Measurements from ENCODE around the gene COPS9. TPM values are rescaled to one million over a fixed set of nuclear protein-coding genes. Genes with fewer than 3 reads are reported as not detected.

COPS9 gene
- total RNA-seq, 1 donor from 2014 or later = 165 TPM

- Mint-ChIP-seq H3K36me3 (ENCODE audit: low read depth, unreplicated experiment) (no peaks in the 10 kb centered on the region), H3K27me3 (ENCODE audit: unreplicated experiment) (no peaks in the 10 kb centered on the region), H3K27ac (ENCODE audit: unreplicated experiment) (no peak overlapping the region), H3K4me3 (ENCODE audit: unreplicated experiment) (no peak overlapping the region), H3K9me3 (ENCODE audit: unreplicated experiment) (no peaks in the 10 kb centered on the region), H3K4me1 (ENCODE audit: unreplicated experiment) (no peaks in the 10 kb centered on the region)
- DNase-seq (ENCODE audit: low spot score) = no peak
- TF ChIP-seq CTCF (IDR thresholded peaks at IDR 0.05; ENCODE audit: unreplicated experiment) = no peak
These were observed 38.4 kb upstream of the COPS9 start for GRCh38 chr2:240174496-240174895.

GRCh38 chr2:240172071-240172895, 36.2 kb upstream of the COPS9 start:
- no peaks in the 10 kb centered on the region for H3K9me3 Mint-ChIP-seq (ENCODE audit: unreplicated experiment)
- H3K27ac Mint-ChIP-seq (ENCODE audit: unreplicated experiment) = no peak overlapping the region
- H3K27me3 Mint-ChIP-seq (ENCODE audit: unreplicated experiment) = no peaks in the 10 kb centered on the region
- H3K4me3 Mint-ChIP-seq (ENCODE audit: unreplicated experiment) = no peak overlapping the region
- H3K4me1 Mint-ChIP-seq (ENCODE audit: unreplicated experiment) = peaks cover 2% of the 10 kb centered on the region
- TF ChIP-seq CTCF (IDR thresholded peaks at IDR 0.05; ENCODE audit: unreplicated experiment) = no peak
- H3K36me3 Mint-ChIP-seq (ENCODE audit: low read depth, unreplicated experiment) = no peaks in the 10 kb centered on the region
- no peak for DNase-seq (ENCODE audit: low spot score)

GRCh38 chr2:240170883-240171282, 34.8 kb upstream of the COPS9 start:
- TF ChIP-seq CTCF (IDR thresholded peaks at IDR 0.05; ENCODE audit: unreplicated experiment) = no peak
- H3K9me3 Mint-ChIP-seq (ENCODE audit: unreplicated experiment) = no peaks in the 10 kb centered on the region
- no peak for DNase-seq (ENCODE audit: low spot score)
- H3K4me1 Mint-ChIP-seq (ENCODE audit: unreplicated experiment) = peaks cover 2% of the 10 kb centered on the region
- no peak overlapping the region for H3K4me3 Mint-ChIP-seq (ENCODE audit: unreplicated experiment)
- no peak overlapping the region for H3K27ac Mint-ChIP-seq (ENCODE audit: unreplicated experiment)
- H3K27me3 Mint-ChIP-seq (ENCODE audit: unreplicated experiment) = no peaks in the 10 kb centered on the region
- no peaks in the 10 kb centered on the region for H3K36me3 Mint-ChIP-seq (ENCODE audit: low read depth, unreplicated experiment)

- DNase-seq (ENCODE audit: low spot score) = no peak
These were observed 34.2 kb upstream of the COPS9 start for GRCh38 chr2:240170354-240170735.

More at GRCh38 chr2:240170354-240170735, 34.2 kb upstream of the COPS9 start:
- Mint-ChIP-seq H3K4me1 (ENCODE audit: unreplicated experiment) (peaks cover 2% of the 10 kb centered on the region), H3K9me3 (ENCODE audit: unreplicated experiment) (no peaks in the 10 kb centered on the region), H3K27me3 (ENCODE audit: unreplicated experiment) (no peaks in the 10 kb centered on the region), H3K4me3 (ENCODE audit: unreplicated experiment) (no peak overlapping the region), H3K27ac (ENCODE audit: unreplicated experiment) (no peak overlapping the region), H3K36me3 (ENCODE audit: low read depth, unreplicated experiment) (no peaks in the 10 kb centered on the region)
- TF ChIP-seq CTCF (IDR thresholded peaks at IDR 0.05; ENCODE audit: unreplicated experiment) = no peak

All from endothelial cell (in vitro differentiated cells).